ENCODE data around the gene INTS11. TPM values are rescaled to one million over a fixed set of nuclear protein-coding genes. Genes with fewer than 3 reads are reported as not detected.
A peak's percentile ranks its signal among the peaks of the same experiment; 100 is the strongest.

Gene INTS11
- total RNA-seq, 1 donor from 2014 or later = 151 TPM

DNA sequence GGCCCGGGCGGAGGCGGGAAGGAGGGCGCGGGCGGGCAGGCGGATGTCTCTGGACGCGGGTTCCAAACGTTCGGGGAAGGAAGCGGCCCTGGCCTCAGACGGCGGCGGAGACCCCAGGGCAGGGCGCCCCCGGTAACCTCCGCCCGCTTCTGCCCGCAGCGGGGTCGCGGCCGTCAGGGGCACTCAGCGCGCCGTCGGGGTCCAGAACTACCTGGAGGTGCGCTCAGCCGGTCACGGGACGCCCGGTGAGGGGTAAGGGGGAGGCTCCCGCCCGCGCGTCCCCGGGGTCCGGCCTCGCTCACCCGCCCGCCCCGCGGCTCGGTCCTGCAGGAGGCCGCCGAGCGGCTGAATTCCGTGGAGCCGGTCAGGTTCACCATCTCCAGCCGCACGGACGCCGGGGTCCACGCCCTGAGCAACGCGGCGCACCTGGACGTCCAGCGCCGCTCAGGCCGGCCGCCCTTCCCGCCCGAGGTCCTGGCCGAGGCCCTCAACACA, 15.7 kb downstream of the INTS11 start:
- intact Hi-C loops (cut with micrococcal nuclease) = loop anchor here (1.0 to 10.0 kb wide), 10 partner anchors 15 to 586 kb away; partner anchors contain the start of genes AURKAIP1, C1orf159, CCNL2 and CPTP
- ChIA-PET POLR2A (no interaction called here), CTCF (no interaction called here)
- Mint-ChIP-seq H3K4me1 (peaks cover 37% of the 10 kb centered on the region), H3K9me3 (no peaks in the 10 kb centered on the region), H3K4me3 (peak overlapping the region; percentile 86), H3K27ac (peak overlapping the region; percentile 69), H3K27me3 (no peaks in the 10 kb centered on the region), H3K36me3 (ENCODE audit: low read depth) (peaks cover 19% of the 10 kb centered on the region)
- TF ChIP-seq, protein P1, sequence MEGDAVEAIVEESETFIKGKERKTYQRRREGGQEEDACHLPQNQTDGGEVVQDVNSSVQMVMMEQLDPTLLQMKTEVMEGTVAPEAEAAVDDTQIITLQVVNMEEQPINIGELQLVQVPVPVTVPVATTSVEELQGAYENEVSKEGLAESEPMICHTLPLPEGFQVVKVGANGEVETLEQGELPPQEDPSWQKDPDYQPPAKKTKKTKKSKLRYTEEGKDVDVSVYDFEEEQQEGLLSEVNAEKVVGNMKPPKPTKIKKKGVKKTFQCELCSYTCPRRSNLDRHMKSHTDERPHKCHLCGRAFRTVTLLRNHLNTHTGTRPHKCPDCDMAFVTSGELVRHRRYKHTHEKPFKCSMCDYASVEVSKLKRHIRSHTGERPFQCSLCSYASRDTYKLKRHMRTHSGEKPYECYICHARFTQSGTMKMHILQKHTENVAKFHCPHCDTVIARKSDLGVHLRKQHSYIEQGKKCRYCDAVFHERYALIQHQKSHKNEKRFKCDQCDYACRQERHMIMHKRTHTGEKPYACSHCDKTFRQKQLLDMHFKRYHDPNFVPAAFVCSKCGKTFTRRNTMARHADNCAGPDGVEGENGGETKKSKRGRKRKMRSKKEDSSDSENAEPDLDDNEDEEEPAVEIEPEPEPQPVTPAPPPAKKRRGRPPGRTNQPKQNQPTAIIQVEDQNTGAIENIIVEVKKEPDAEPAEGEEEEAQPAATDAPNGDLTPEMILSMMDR (IDR thresholded peaks at IDR 0.05) = no peak
- ATAC-seq (ENCODE audit: low read depth) = no peak
- DNase-seq = no peak

DNA sequence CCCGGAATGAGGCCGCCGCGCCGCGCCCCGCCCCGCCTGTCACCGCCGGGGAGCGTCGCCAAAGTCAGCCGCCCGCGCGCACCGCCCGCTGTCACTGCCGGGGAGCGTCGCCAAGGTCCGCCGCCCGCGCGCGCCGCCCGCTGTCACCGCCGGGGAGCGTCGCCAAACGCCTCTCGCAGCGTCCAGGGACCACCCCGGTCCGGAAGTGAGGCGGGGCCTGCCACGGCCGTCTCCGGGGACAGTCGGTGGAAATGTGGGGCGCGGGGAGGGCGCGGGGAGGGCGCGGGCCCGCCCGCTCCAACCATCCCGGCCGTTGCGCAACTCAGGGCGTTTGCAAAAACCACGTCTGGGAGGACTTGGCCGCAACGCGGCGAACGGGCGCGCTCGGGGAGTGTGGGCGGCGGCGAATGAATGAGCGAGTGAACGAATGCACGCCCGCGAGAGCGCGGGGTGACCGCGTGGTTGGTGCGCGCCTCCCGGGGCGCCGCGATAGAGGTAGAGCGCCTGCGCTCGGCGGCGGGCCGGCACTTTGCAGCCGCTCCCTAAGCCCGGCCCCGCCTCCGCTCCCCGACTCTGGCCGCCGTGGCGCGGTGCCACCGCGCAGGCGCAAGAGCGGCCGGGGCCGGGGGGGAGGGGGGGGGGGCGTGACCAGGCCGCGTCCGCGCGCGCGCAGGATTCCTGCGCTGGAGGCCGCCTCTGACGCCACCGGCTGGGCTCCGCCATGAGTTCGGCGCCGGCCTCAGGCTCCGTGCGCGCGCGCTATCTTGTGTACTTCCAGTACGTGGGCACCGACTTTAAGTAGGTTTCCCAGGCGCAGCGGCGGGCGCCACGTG, 16.3 kb downstream of the INTS11 start, which contains the start of the genes ACAP3 and PUSL1:
Gene ACAP3 (minus strand): TSS at position 8 of the 833 bp plus-strand sequence. CDS start 115 bp downstream, outside the sequence.
Gene PUSL1 (plus strand): TSS at position 675 of the 833 bp plus-strand sequence. CDS start 47 bp downstream, at position 722.
- TF ChIP-seq, protein P1 (IDR thresholded peaks at IDR 0.05) = no peak
- H3K4me1 Mint-ChIP-seq = peaks cover 38% of the 10 kb centered on the region
- intact Hi-C loops (cut with micrococcal nuclease) = loop anchor here (1.0 to 10.0 kb wide), 10 partner anchors 16 to 587 kb away; partner anchors contain the start of genes AURKAIP1, C1orf159, CCNL2 and CPTP
- ATAC-seq (ENCODE audit: low read depth) (peak; percentile 68), DNase-seq (peak; percentile 88)
- peak within 1 kb of the TSS; percentile 87 for H3K27ac Mint-ChIP-seq
- ChIA-PET CTCF (no interaction called here), POLR2A (no interaction called here)
- H3K4me3 Mint-ChIP-seq = peak within 1 kb of the TSS; percentile 86
- no peaks in the 10 kb centered on the region for H3K9me3 Mint-ChIP-seq
- H3K27me3 Mint-ChIP-seq = no peaks in the 10 kb centered on the region
- peaks cover 13% of the 10 kb centered on the region for H3K36me3 Mint-ChIP-seq (ENCODE audit: low read depth)

DNA sequence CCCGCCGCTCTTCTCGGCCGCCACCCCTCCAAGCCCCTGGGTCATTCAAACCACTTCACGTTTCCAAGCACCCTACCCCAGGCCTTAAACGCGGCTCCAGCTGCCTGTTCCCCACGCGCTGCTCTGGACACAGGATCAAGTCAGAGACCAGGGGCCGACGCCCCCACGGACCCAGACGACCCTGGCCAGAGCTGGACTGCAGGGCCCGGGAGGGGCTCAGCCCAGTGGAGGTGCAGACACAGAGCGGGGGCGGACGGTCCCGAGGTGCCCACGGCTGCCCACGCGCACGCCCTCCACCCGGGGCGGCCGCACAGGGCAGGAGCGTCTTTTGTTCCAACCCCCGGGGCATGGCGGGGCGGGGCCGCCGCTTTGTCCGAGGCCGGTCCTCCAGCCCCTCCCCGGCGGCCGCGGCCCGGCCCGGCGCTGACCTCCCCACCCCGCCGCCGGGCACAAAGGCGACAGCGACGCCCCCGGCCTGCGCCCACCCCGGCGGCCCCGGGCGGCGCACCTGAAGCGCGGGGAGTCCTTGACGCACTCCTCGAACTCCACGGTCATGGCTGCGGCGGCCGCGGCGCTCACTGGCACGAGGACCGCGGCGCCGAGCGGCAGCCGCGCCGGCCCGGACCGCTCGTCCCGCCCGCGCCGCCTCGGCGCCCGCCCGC, 17.1 kb downstream of the INTS11 start:
- Mint-ChIP-seq H3K4me1 (peaks cover 38% of the 10 kb centered on the region), H3K9me3 (no peaks in the 10 kb centered on the region), H3K4me3 (peak overlapping the region; percentile 79), H3K27ac (peak overlapping the region; percentile 86), H3K27me3 (no peaks in the 10 kb centered on the region), H3K36me3 (ENCODE audit: low read depth) (peaks cover 7% of the 10 kb centered on the region)
- intact Hi-C loops (cut with micrococcal nuclease) = loop anchor here (5.0 to 10.0 kb wide), 4 partner anchors 35 to 587 kb away; partner anchors contain the start of genes GNB1 and UBE2J2
- ChIA-PET CTCF (no interaction called here), POLR2A (interaction anchor here (0.9 kb wide), 1 partner anchor 68 kb away, joined by 3 read pairs; the partner anchor contains the start of gene AURKAIP1)
- no peak for DNase-seq
- TF ChIP-seq, protein P1 (IDR thresholded peaks at IDR 0.05) = no peak
- ATAC-seq (ENCODE audit: low read depth) = no peak

DNA sequence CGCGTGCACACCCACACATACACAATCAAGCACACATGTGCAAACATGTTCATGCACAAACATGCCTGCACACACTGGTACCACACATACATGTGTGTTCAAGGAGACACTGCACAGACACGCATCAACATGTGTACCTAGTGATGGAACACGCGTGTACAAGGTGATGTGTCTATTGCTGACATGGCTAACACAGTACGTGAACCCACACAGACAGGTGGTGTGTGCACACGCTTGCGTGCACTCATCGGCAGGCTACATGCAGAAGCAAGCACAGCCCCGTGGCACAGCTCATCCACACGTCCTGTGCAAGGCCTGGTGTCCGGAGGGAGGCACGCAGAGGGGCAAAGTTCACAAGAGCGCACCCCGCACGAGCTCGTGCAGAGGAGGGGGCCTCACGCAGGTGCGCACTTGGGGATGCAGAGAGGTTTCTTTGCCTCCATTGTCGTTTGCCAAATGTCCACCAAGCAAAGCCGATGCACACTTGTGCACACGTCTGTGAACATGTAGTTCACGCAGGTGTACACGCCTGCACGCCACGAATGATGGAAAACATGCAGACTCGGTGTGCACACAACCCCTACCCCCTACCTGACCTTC, 17.7 kb downstream of the INTS11 start:
- DNase-seq (no peak), ATAC-seq (ENCODE audit: low read depth) (no peak)
- TF ChIP-seq, protein P1 (IDR thresholded peaks at IDR 0.05) = no peak
- Mint-ChIP-seq H3K27ac (peak overlapping the region; percentile 86), H3K9me3 (no peaks in the 10 kb centered on the region), H3K4me1 (peaks cover 38% of the 10 kb centered on the region), H3K4me3 (peak overlapping the region; percentile 79), H3K36me3 (ENCODE audit: low read depth) (peaks cover 6% of the 10 kb centered on the region), H3K27me3 (no peaks in the 10 kb centered on the region)
- POLR2A ChIA-PET = interaction anchor here (0.9 kb wide), 1 partner anchor 69 kb away, joined by 3 read pairs; the partner anchor contains the start of gene AURKAIP1
- intact Hi-C loops (cut with micrococcal nuclease) = loop anchor here (5.0 to 10.0 kb wide), 4 partner anchors 34 to 588 kb away; partner anchors contain the start of genes GNB1 and UBE2J2
- CTCF ChIA-PET = no interaction called here
